ENCODE measurements around the gene PRPF6.

Gene PRPF6

DNA sequence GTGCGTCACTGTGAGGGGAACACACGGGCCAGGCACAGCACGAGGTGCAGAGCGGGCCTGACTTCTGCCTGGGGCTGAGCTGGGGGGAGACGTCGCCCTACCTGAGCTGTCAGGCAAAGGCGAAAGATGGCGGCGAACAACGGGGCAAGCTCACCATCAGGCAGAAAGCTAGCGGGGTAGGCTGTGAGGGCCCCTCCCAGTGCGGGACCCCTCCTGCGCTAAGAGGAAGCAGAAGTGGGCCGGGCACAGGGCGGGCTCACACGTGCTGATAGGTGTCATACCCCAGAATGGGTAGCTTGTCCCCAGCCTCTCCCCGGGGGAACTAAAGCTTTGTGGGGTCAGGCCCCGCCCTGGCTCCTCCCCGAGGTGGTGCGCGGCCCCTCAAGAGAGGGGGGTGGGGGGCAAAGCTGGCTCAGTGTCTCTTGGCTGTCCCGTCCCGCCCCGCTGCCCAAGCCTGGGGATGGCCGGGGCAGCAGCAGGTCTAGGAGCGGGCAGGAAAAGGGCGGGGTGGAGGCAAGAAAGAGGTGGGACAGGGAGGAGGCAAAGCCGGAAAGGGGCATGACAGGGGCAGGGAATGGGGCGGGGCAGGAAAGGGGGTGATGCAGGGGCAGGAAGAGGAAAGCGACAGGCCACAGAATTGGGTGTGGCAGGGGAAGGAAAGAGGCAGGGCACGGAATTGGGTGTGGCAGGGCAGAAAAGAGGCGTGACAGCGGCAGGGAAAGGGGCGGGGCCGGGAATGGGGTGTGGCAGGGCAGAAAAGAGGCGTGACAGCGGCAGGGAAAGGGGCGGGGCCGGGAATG lies 39.5 kb upstream of the PRPF6 start:
- no peak for FAIRE-seq
- TF ChIP-seq POLR2AphosphoS5 (IDR thresholded peaks at IDR 0.05; ENCODE audit: low read depth, low read length) (no peak), POLR2A (IDR thresholded peaks at IDR 0.05; ENCODE audit: low read depth, low read length) (no peak), TAF1 (IDR thresholded peaks at IDR 0.05; ENCODE audit: borderline replicate concordance, low read depth, low read length) (no peak)
- DNase-seq (ENCODE audit: insufficient read length) = no peak

DNA sequence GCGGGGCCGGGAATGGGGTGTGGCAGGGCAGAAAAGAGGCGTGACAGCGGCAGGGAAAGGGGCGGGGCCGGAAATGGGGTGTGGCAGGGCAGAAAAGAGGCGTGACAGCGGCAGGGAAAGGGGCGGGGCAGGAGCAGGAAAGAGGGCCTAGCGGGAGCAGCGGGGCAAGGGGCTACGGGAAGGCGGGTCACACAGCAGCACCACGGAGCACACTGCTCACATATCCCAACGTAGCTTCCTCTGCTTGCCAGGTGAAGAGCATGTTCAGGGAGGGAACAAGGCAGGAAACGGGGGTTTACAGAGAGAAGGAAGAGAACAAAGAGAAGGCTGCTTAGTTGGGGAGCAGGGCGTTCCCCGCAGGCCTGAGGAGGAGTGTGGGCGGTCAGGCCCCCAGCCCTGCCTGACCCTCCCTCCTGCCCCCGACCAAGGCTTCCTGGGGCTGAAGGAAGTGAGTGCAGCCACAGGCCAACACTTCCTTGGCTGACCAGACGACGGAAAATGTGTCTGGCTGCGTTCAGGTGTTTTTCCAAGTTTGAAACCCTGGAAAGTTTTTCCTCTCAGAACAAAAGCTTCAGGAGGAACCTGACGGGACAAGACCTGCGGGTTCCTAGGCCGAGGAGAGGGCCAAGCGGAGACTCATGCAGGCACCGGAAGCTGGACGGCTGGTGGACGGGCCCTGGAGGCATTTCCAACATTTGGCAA lies 38.5 kb upstream of the PRPF6 start:
- TF ChIP-seq POLR2A (IDR thresholded peaks at IDR 0.05; ENCODE audit: low read depth, low read length) (no peak), POLR2AphosphoS5 (IDR thresholded peaks at IDR 0.05; ENCODE audit: low read depth, low read length) (no peak), TAF1 (IDR thresholded peaks at IDR 0.05; ENCODE audit: borderline replicate concordance, low read depth, low read length) (no peak)
- DNase-seq (ENCODE audit: insufficient read length) = no peak
- FAIRE-seq = no peak

DNA sequence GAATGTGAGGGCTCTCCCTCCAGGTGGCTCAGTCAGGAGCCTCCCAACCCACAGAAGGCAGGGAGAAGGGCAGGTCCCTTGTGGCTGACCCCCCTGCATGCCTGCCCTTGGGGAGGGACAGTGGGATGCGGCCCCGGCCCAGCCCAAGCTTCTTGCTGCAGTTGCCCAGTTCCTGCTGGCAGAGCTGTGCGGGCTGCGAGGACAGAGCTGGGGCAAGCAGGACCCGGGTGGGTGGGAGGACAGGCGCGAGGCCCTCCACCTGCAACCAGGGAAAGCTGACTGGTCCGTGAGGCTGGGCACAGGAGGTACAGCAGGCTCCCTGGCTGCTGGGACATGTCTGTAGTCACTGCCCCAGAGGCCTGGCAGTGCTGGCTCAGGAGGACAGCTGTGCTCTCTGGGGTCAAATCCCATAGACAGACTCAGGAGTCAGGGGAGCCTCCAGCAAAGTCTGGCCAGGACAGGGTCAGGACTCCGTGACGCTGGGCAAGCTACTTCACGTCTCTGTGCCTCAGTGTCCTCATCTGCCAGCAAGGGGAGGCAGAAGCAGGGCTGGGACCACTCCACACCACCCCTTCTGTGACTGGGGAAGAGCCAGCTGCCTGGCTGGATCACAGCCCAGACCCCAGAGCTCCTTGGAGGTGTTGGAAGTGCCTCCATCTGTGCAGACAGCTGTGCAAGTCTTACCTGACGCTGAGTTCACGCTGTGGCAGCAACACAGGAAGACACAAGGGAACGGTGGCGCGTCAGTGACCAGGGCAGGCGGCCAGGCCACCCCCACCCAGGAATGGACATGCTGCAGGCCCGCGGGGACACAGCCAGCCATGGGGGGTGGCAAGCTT lies 37.7 kb upstream of the PRPF6 start:
- no peak for TF ChIP-seq POLR2AphosphoS5 (IDR thresholded peaks at IDR 0.05; ENCODE audit: low read depth, low read length)
- no peak for TF ChIP-seq POLR2A (IDR thresholded peaks at IDR 0.05; ENCODE audit: low read depth, low read length)
- TF ChIP-seq TAF1 (IDR thresholded peaks at IDR 0.05; ENCODE audit: borderline replicate concordance, low read depth, low read length) = no peak
- DNase-seq (ENCODE audit: insufficient read length) (no peak), FAIRE-seq (no peak)

DNA sequence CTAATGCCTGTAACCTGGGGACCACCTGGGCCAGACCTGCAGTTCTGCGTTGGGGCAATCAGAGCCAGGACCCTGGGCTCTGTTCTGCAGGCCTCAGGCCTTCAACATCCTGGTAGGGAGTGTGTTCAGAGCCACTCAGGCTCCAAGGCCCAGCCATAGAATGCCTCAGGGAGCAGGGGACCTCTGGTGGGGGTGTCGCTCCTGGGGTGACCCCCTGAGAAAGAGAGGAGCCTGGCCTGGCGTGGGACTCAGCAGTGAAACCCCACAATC lies 37.2 kb upstream of the PRPF6 start:
- TF ChIP-seq POLR2A (IDR thresholded peaks at IDR 0.05; ENCODE audit: low read depth, low read length) = no peak
- TF ChIP-seq TAF1 (IDR thresholded peaks at IDR 0.05; ENCODE audit: borderline replicate concordance, low read depth, low read length) = no peak
- TF ChIP-seq POLR2AphosphoS5 (IDR thresholded peaks at IDR 0.05; ENCODE audit: low read depth, low read length) = no peak
- FAIRE-seq (no peak), DNase-seq (ENCODE audit: insufficient read length) (no peak)

DNA sequence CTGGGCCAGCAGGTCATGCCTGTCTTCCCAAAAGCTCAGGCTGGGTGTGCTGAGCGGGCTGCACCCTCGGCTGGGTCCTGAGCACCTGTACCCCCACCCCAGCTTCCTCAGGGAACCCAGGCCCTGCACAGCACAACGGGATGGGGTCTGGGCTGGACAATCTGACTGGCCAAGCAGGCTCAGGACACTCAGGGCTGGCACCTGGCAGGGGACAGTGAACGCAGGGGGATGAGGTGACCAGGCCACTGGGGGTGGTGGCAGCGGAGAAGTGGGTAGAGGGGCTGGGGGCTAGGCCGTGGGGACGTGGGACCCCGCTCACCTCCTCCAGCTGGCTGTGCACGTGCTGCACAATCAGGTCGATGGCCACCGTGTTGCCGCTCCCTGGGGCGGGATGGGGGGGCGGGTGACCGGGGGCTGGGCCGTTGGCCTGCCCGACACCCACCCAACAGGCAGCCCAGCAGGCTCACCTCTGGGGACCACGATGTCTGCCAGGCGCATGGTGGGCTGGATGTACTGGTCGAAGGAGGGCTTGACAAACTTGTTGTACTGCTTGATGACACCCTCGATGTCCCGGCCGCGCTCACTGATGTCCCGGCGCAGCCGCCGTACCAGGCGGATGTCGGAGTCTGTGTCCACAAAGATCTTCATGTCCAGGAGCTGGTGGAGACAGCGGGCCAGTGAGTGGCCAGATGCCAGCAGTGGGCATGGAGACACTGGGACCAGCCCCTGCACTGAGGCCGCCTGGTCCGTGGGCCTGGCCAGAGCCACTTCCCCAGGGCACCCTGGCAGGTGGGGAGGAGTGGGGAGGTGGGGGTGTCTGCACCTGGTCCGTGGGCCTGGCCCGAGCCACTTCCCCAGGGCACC lies 36.6 kb upstream of the PRPF6 start:
- no peak for DNase-seq (ENCODE audit: insufficient read length)
- TF ChIP-seq POLR2AphosphoS5 (IDR thresholded peaks at IDR 0.05; ENCODE audit: low read depth, low read length) = no peak
- no peak for TF ChIP-seq POLR2A (IDR thresholded peaks at IDR 0.05; ENCODE audit: low read depth, low read length)
- TF ChIP-seq TAF1 (IDR thresholded peaks at IDR 0.05; ENCODE audit: borderline replicate concordance, low read depth, low read length) = no peak
- FAIRE-seq = no peak

DNA sequence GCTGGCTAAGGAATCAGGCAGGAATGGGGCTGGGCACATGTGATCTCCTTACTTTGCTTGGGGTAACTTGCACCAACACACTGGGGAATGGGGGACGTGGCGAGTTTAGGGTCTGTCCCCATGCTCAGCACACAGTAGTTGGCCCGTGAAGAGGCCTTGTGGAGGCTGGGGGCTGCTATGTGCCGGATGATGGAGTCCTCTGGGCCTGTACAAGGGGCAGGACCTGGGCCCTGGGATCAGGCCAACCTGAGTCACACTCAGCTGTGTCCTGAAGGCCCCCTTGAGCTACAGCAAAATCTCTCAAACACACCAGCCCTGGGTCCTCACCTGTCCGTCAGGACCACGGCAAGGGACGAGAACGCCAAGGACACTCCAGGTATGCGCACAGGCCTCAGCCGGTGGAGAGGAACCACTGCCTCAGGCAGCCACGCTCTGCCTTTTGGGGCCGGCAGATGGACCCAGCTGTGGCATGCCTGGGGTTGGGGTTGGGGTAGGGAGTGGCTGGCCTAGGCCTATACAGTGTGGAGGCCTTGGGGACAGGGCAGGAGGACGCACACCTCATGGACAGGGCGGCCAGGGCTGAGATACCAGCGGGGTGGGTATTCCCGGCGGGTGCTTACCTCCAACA lies 35.8 kb upstream of the PRPF6 start:
- TF ChIP-seq TAF1 (IDR thresholded peaks at IDR 0.05; ENCODE audit: borderline replicate concordance, low read depth, low read length) (no peak), POLR2A (IDR thresholded peaks at IDR 0.05; ENCODE audit: low read depth, low read length) (no peak), POLR2AphosphoS5 (IDR thresholded peaks at IDR 0.05; ENCODE audit: low read depth, low read length) (no peak)
- DNase-seq (ENCODE audit: insufficient read length) (no peak), FAIRE-seq (no peak)

DNA sequence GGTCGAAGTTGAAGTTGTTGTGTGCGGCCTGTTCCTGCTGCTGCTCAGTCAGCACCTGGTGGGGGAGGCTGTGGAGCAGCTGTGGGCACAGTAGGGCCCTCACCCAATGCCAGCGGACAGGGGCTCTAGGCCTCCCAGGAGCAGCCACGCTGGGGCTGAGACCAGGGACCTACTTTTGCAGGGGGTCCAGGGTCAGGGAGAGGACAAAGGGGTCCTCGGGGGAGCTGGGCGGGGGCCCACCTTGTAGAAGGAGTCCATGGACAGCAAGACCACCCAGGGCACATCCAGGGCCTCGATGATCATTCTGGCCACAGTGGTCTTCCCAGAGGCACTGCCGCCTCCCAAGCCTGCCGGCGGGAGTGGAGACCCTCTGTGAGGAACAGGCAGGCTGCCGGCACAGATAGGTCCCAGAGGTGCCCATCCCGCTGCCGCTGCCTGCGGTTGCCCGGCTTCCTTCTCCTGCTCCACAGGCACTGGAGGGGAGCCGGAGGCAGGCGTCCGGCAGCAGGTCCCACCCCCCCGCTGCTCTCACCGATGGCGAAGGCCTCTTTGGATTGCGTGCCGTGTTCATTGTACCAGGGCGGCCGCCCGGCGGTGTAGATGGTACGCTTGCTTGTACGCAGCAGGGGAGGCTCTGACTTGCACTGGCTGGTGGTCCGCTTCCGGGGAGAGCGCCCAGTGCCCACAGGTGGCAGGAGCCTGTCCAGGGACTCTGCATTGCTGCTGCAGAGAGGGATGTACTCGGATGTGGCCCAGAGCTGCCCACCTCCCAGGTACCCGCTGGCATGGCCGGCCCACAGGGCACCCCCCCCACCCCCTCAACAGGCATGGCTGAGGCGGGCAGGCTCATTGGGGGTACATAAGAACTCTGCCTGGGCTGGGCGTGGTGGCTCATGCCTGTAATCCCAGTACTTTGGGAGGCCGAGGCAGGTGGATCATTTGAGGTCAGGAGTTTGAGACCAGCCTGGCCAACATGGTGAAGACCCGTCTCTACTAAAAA lies 34.7 kb upstream of the PRPF6 start:
- TF ChIP-seq TAF1 (IDR thresholded peaks at IDR 0.05; ENCODE audit: borderline replicate concordance, low read depth, low read length) (no peak), POLR2AphosphoS5 (IDR thresholded peaks at IDR 0.05; ENCODE audit: low read depth, low read length) (no peak), POLR2A (IDR thresholded peaks at IDR 0.05; ENCODE audit: low read depth, low read length) (no peak)
- no peak for DNase-seq (ENCODE audit: insufficient read length)
- no peak for FAIRE-seq

DNA sequence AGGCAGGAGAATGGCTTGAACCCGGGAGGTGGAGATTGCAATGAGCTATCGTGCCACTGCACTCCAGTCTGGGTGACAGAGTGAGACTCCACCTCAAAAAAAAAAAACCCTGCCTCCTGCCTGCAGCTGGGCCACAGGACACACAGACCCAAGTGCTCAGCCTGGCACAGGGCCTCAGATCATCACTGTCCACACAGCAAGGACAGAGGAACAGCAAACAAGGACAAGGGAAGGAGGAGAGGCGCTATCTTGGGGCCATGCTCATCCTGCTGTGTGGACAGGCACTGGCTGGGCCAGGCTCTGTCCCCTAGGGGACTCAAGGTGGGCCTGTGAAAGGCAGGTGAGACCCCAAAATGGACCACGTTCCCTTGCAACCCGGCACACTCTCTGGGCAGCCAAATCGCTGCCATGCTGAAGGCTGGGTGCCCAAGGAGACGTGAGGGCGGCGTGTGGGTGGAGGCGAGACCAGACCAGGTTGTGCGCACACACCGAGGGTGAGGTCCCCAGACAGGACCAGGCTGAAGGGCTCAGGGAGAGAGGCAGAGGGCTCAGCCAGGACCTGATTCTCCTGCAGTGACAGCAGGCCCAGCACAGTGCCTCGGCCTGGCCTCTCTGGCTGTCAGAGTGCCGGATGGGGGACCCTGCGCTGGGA lies 33.8 kb upstream of the PRPF6 start:
- no peak for FAIRE-seq
- TF ChIP-seq POLR2AphosphoS5 (IDR thresholded peaks at IDR 0.05; ENCODE audit: low read depth, low read length) (no peak), POLR2A (IDR thresholded peaks at IDR 0.05; ENCODE audit: low read depth, low read length) (no peak), TAF1 (IDR thresholded peaks at IDR 0.05; ENCODE audit: borderline replicate concordance, low read depth, low read length) (no peak)

More for the DNA sequence above, 33.8 kb upstream of the PRPF6 start:
- no peak for DNase-seq (ENCODE audit: insufficient read length)
